Measurements from ENCODE around the gene CRYZ.
"Not testable (repeated sequence)": the region's sequence is repeated elsewhere in the genome, so short reads cannot be mapped to it uniquely, and the experiment has no call there.

CRYZ gene

GRCh38 chr1:74679811-74680210, 53.0 kb downstream of the CRYZ start:
- DNase-seq = no peak

DNA sequence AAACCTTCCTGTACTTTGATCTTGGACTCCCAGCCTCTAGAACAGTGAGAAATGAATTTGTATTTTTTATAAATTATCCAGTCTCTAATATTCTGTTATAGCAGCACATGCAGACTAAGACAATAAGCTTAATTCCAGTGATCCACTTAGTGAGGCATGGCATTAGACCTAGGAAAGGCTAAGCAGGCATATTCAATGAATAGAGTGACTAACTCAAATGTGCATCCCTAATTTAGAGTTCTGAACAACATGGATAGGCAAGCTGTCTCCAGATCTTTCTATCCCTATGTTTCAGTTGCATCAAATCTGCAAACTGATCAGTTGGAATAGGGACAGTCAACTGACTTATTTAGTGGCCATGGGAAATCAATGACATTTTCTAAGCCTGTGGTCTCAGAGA, 54.9 kb downstream of the CRYZ start:
- no peak for DNase-seq

DNA sequence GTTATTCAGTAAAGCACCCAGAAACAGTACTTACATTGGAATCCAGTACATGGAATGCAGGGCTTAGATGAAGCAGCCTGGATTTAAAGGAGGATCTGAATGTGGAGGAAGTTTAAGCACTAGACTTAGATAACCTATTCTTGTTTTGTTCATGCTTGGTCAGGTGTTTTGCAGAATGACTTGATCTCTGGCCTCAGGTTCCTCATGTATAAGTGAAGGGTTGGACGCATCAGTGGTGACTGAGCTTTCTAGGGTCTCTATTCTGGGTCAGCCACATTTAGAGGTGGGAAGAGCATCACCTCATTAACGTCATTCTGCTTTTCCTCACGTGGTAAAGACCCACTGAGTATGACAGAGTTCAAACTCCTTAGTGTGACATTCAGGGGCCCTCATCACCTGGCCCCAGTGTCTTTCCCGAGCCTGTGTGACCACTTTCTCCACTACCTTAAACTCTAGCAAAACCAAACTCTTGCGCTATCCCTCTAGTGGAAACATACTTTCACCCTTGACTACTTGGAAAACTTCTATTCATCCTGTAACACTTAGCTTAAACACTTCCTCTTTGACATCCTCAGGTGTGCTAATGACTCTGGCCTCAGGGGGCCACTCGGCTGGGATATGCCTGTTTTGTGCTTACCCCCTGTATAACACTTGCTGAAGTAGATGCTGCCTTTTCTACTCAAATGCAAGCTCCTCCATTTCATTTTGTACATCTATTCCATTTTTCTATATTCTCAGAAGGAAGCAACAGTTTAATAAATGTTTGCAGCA, 58.4 kb downstream of the CRYZ start:
- peak; percentile 19 for DNase-seq

- peak; percentile 81 for DNase-seq
These were observed 59.3 kb downstream of the CRYZ start, which contains the start of gene ERICH3 for GRCh38 chr1:74673351-74674111. Gene ERICH3 (minus strand): TSS chr1:74673792. CDS start chr1:74673519, 273 bp downstream.

GRCh38 chr1:74670866-74671265, 62.0 kb downstream of the CRYZ start:
- not testable (repeated sequence) for DNase-seq
